ENCODE data around the gene PCDHGA5.
"Not testable (repeated sequence)": the region's sequence is repeated elsewhere in the genome, so short reads cannot be mapped to it uniquely, and the experiment has no call there.

Gene PCDHGA5

GRCh38 chr5:141354900-141355469, 9.0 kb upstream of the PCDHGA5 start, which contains the start of gene PCDHGA4:
TSS of gene PCDHGA4 (plus strand) at chr5:141355021. CDS start at chr5:141355108, 87 bp downstream.
- no peak for DNase-seq

DNA sequence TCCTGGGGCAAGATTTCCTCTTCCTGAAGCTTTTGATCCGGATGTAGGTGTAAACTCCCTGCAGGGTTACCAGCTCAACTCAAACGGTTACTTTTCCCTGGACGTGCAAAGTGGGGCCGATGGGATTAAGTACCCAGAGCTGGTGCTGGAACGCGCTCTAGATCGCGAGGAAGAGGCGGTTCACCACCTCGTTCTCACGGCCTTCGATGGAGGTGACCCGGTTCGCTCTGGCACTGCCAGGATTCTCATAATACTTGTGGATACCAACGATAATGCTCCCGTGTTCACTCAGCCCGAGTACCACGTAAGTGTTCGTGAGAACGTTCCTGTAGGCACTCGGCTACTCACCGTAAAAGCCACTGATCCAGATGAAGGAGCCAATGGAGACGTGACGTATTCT, 8.3 kb upstream of the PCDHGA5 start:
- no peak for DNase-seq

GRCh38 chr5:141356133-141356532, 7.8 kb upstream of the PCDHGA5 start:
- no peak for DNase-seq

- no peak for DNase-seq
Observed at GRCh38 chr5:141356950-141357349, 7.0 kb upstream of the PCDHGA5 start.

- DNase-seq = peak; percentile 1
Observed at GRCh38 chr5:141359790-141360426, 4.1 kb upstream of the PCDHGA5 start, which contains the start of gene PCDHGB2. TSS of gene PCDHGB2 (plus strand) at chr5:141359994. CDS start at chr5:141360136, 142 bp downstream.

DNA sequence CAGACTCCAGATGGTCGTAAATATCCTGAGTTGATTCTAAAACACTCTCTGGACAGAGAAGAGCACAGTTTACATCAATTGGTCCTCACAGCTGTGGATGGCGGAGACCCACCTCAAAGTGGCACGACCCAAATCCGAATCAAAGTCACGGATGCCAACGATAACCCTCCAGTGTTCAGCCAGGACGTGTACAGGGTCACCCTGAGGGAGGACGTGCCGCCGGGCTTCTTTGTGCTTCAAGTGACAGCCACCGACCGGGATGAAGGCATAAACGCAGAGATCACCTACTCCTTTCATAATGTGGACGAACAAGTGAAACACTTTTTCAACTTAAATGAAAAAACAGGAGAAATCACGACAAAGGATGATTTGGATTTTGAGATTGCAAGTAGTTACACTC, 3.3 kb upstream of the PCDHGA5 start:
- DNase-seq = no peak

DNA sequence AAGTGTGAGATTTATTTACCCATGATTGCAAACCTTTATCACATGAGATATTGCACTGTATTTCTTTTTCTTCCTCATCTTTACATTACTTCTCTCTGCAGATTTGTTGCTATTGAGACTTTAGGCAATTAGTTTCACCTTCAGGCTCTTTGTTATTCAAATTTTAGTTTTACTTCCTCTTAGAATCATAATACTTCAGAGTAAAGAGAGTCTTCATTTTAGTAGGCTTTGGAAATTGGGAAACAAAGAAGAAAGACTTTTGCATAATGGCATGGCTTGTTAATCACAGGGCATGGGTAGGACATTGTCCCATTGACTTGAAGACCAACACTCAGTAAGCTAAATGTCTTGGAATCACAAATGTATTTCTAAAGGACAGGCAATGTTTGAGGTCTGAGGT, 1.2 kb upstream of the PCDHGA5 start:
- no peak for DNase-seq

DNA sequence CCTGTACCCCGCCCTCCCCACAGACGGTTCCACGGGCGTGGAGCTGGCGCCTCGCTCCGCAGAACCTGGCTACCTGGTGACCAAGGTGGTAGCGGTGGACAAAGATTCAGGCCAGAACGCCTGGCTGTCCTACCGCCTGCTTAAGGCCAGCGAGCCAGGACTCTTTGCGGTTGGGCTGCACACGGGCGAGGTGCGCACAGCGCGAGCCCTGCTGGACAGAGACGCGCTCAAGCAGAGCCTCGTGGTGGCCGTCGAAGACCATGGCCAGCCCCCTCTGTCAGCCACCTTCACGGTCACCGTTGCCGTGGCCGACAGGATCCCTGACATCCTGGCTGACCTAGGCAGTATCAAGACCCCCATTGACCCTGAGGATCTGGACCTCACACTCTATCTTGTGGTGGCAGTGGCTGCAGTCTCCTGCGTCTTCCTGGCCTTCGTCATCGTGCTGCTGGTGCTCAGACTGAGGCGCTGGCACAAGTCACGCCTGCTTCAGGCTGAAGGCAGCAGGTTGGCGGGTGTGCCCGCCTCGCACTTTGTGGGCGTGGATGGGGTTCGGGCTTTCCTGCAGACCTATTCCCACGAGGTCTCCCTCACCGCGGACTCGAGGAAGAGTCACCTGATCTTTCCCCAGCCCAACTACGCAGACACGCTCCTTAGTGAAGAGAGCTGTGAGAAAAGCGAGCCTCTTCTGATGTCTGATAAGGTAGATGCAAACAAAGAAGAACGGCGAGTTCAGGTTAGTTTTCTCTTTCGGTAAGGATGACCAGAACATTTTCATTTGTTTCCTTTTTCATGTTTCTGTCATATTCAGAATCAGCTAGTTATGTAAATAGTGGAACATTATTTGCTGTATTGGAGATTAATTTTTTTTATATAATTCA, 2.3 kb downstream of the PCDHGA5 start:
- no peak for DNase-seq

GRCh38 chr5:141369994-141370848, 6.3 kb downstream of the PCDHGA5 start, which contains the start of gene PCDHGB3:
TSS of gene PCDHGB3 (plus strand) at chr5:141370242. CDS start at chr5:141370395, 153 bp downstream.
- DNase-seq = no peak

DNA sequence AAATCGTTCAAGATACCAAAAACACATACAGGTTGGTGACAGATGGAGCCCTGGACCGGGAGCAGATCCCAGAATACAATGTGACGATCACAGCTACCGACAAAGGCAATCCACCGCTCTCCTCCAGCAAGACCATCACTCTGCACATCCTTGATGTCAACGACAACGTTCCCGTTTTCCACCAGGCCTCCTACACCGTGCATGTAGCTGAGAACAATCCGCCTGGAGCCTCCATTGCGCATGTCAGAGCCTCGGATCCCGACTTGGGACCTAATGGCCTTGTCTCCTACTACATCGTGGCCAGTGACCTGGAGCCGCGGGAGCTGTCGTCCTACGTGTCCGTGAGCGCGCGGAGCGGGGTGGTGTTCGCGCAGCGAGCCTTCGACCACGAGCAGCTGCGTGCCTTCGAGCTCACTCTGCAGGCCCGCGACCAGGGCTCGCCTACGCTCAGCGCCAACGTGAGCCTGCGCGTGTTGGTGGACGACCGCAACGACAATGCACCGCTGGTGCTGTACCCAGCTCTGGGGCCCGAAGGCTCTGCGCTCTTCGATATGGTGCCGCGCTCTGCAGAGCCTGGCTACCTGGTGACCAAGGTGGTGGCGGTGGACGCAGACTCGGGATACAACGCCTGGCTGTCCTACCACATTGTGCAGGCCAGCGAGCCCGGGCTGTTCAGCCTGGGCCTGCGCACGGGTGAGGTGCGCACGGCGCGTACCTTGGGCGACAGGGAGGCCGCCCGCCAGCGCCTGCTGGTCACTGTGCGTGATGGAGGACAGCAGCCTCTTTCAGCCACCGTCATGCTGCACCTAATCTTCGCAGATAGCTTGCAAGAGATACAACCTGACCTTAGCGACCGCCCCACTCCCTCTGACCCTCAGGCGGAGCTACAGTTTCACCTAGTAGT, 7.9 kb downstream of the PCDHGA5 start:
- no peak for DNase-seq

DNA sequence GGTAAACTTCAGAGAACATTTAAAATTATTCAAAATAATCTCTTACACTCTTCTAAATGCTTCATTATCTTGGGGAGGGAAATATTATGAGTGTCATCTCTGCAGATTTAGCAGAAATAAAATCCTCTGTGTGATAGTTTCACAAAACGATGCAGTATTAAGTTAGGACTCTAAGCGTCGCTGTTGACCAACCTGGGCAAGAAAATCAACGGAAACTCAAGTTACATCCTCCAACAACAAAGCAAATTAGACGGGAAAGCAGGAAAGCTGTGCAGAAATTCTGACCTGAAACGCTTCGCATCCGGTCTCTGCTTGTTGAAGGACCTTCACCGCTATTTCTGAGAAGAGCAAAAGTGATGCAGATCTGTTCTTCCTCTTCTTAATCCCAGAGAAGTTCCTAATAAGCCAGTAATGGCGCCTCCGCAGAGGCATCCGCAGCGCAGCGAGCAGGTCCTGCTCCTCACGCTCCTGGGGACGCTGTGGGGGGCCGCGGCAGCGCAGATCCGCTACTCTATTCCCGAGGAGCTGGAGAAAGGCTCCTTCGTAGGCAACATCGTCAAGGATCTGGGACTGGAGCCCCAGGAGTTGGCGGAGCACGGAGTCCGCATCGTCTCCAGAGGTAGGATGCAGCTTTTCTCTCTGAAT, 9.8 kb downstream of the PCDHGA5 start, which contains the start of gene PCDHGA6:
Gene PCDHGA6 (plus strand): TSS at position 219 of the 645 bp plus-strand sequence. CDS start 193 bp downstream, at position 412.
- no peak for DNase-seq

- no peak for DNase-seq
Observed at GRCh38 chr5:141374627-141375026, 10.7 kb downstream of the PCDHGA5 start.

DNA sequence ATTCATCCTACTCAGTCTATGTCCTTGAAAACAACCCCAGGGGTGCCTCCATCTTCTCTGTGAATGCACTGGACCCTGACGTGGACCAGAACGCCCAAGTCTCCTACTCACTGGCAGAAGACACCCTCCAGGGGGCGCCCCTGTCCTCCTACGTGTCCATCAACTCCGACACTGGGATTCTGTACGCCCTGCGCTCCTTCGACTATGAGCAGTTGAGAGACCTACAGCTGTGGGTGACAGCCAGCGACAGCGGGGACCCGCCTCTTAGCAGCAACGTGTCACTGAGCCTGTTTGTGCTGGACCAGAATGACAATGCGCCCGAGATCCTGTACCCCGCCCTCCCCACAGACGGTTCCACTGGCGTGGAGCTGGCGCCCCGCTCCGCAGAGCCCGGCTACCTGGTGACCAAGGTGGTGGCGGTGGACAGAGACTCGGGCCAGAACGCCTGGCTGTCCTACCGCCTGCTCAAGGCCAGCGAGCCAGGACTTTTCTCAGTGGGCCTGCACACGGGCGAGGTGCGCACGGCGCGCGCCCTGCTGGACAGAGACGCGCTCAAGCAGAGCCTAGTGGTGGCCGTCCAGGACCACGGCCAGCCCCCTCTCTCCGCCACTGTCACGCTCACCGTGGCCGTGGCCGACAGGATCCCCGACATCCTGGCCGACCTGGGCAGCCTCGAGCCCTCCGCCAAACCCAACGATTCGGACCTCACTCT, 11.6 kb downstream of the PCDHGA5 start:
- DNase-seq = not testable (repeated sequence)

GRCh38 chr5:141382469-141383294, 18.7 kb downstream of the PCDHGA5 start, which contains the start of gene PCDHGA7:
TSS of gene PCDHGA7 (plus strand) at chr5:141382742. CDS start at chr5:141382900, 158 bp downstream.
- no peak for DNase-seq

- no peak for DNase-seq
Observed at GRCh38 chr5:141383345-141383744, 19.4 kb downstream of the PCDHGA5 start.

GRCh38 chr5:141384471-141385267, 20.7 kb downstream of the PCDHGA5 start:
- no peak for DNase-seq

GRCh38 chr5:141387557-141388311, 23.8 kb downstream of the PCDHGA5 start, which contains the start of gene PCDHGB4:
TSS of gene PCDHGB4 (plus strand) at chr5:141387698. CDS start at chr5:141387885, 187 bp downstream.
- DNase-seq = not testable (repeated sequence)

All from NCI-H1694 (cell line).